Suprapubic skin (tissue), 4 donors: Measurements from ENCODE around the gene BAZ1A.

Experiments
- EP300 ChIP-seq: sonication (generic); formaldehyde crosslinking; IDR thresholded peaks from one replicate; pipeline ENCODE4 v1.6.1; 2017; ENCODE audit warnings: antibody characterized with exemption
- POLR2A ChIP-seq, 2 donors: fragments of 450-650 bp; IDR thresholded peaks; one replicate each; pipeline ENCODE4 v1.6.1; 2017; ENCODE audit warnings: antibody characterized with exemption in 2 of 2, mild to moderate bottlenecking in 2 of 2, moderate library complexity in 2 of 2
- POLR2AphosphoS5 ChIP-seq, 3 donors: sonication (generic); formaldehyde crosslinking; IDR thresholded peaks; one replicate each; pipeline ENCODE4 v1.6.1; 2017; ENCODE audit warnings: antibody characterized with exemption in 3 of 3
- TF ChIP-seq, protein P1 (sequence below), 2 donors: fragments of 200-600 bp in 1 of 2; fragments of 450-650 bp in 1 of 2; sonication (generic) in 1 of 2; IDR thresholded peaks; one replicate each; pipeline ENCODE4 v1.5.1; 2016 to 2019; ENCODE audit warnings: antibody characterized with exemption in 2 of 2, mild to moderate bottlenecking in 1 of 2, moderate library complexity in 1 of 2

DNA sequence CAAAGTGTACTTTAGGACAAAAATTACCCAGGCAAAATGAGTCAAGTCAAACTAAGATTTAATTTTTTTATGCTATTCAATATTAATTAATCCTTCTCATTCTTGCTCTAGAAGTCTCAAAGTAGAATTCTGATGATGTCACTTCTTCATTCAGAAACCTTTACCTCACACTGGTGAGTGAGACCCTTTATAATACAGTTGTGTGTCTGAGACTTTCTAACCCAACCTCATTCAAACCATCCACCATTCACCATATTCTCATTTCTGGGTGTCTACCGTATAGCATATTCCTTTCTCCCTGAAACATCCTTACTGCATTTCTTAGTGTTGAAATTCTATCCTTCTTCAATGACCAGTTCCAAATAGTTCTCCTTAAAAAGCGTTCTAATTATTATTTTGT, 119.9 kb downstream of the BAZ1A start:
- TF ChIP-seq, protein P1, sequence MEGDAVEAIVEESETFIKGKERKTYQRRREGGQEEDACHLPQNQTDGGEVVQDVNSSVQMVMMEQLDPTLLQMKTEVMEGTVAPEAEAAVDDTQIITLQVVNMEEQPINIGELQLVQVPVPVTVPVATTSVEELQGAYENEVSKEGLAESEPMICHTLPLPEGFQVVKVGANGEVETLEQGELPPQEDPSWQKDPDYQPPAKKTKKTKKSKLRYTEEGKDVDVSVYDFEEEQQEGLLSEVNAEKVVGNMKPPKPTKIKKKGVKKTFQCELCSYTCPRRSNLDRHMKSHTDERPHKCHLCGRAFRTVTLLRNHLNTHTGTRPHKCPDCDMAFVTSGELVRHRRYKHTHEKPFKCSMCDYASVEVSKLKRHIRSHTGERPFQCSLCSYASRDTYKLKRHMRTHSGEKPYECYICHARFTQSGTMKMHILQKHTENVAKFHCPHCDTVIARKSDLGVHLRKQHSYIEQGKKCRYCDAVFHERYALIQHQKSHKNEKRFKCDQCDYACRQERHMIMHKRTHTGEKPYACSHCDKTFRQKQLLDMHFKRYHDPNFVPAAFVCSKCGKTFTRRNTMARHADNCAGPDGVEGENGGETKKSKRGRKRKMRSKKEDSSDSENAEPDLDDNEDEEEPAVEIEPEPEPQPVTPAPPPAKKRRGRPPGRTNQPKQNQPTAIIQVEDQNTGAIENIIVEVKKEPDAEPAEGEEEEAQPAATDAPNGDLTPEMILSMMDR (IDR thresholded peaks at IDR 0.05): no peak
- no peak for TF ChIP-seq EP300
- TF ChIP-seq POLR2A (IDR thresholded peaks at IDR 0.05): no peak
- TF ChIP-seq POLR2AphosphoS5 (IDR thresholded peaks at IDR 0.05): no peak
